NB4 (cell line): ENCODE measurements around the gene TMEM259.

Experiments used
- CTCF ChIP-seq: IDR thresholded peaks from one replicate; pipeline ENCODE4 v1.5.1; 2012; ENCODE audit warnings: low read depth, low read length
- MAX ChIP-seq: IDR thresholded peaks from 2 replicates; pipeline ENCODE4 v1.6.1; 2011; ENCODE audit warnings: low read depth, low read length
- MYC ChIP-seq: IDR thresholded peaks from 2 replicates; pipeline ENCODE4 v1.6.1; 2011; ENCODE audit warnings: low read depth, low read length
- POLR2A ChIP-seq: IDR thresholded peaks from 2 replicates; pipeline ENCODE4 v1.6.1; 2011; ENCODE audit warnings: mild to moderate bottlenecking; ENCODE audit not compliant: insufficient read length; ENCODE audit errors: extremely low read depth

GRCh38 chr19:994516-994915 lies 26.4 kb downstream of the TMEM259 start:
- TF ChIP-seq CTCF (no peak), MAX (no peak), MYC (no peak), POLR2A (no peak)
